ENCODE measurements around the gene MMP25. TPM values are rescaled to one million over a fixed set of nuclear protein-coding genes. Genes with fewer than 3 reads are reported as not detected.

The MMP25 gene
- total RNA-seq, 1 donor from 2014 or later: 0.16 TPM

- Mint-ChIP-seq H3K36me3 (no peaks in the 10 kb centered on the region), H3K4me1 (peaks cover 14% of the 10 kb centered on the region), H3K27ac (no peak overlapping the region), H3K9me3 (no peaks in the 10 kb centered on the region), H3K4me3 (no peak overlapping the region), H3K27me3 (ENCODE audit: low read depth) (peaks cover 13% of the 10 kb centered on the region)
- TF ChIP-seq CTCF (IDR thresholded peaks at IDR 0.05; ENCODE audit: unreplicated experiment): no peak
- no peak for DNase-seq (ENCODE audit: low spot score in 2 of 2, unreplicated experiment in 2 of 2)
Observed at GRCh38 chr16:3084491-3084890, 38.1 kb downstream of the MMP25 start.

- H3K27ac Mint-ChIP-seq: no peak overlapping the region
- H3K4me3 Mint-ChIP-seq: no peak overlapping the region
- TF ChIP-seq CTCF (IDR thresholded peaks at IDR 0.05; ENCODE audit: unreplicated experiment): no peak
- no peaks in the 10 kb centered on the region for H3K36me3 Mint-ChIP-seq
- peaks cover 14% of the 10 kb centered on the region for H3K4me1 Mint-ChIP-seq
- no peak for DNase-seq (ENCODE audit: low spot score in 2 of 2, unreplicated experiment in 2 of 2)
- H3K27me3 Mint-ChIP-seq (ENCODE audit: low read depth): peaks cover 9% of the 10 kb centered on the region
- H3K9me3 Mint-ChIP-seq: no peaks in the 10 kb centered on the region
Observed at GRCh38 chr16:3084969-3085670, 38.8 kb downstream of the MMP25 start.

- Mint-ChIP-seq H3K9me3 (no peaks in the 10 kb centered on the region), H3K27ac (no peak overlapping the region), H3K4me3 (no peak overlapping the region), H3K36me3 (no peaks in the 10 kb centered on the region), H3K4me1 (peaks cover 14% of the 10 kb centered on the region), H3K27me3 (ENCODE audit: low read depth) (peaks cover 3% of the 10 kb centered on the region)
- DNase-seq (ENCODE audit: low spot score in 2 of 2, unreplicated experiment in 2 of 2): no peak
- TF ChIP-seq CTCF (IDR thresholded peaks at IDR 0.05; ENCODE audit: unreplicated experiment): no peak
Observed at GRCh38 chr16:3085868-3086595, 39.7 kb downstream of the MMP25 start.

GRCh38 chr16:3086596-3087242, 40.4 kb downstream of the MMP25 start:
- Mint-ChIP-seq H3K27ac (no peak overlapping the region), H3K9me3 (no peaks in the 10 kb centered on the region), H3K36me3 (no peaks in the 10 kb centered on the region), H3K4me3 (no peak overlapping the region), H3K27me3 (ENCODE audit: low read depth) (no peaks in the 10 kb centered on the region), H3K4me1 (peaks cover 14% of the 10 kb centered on the region)
- TF ChIP-seq CTCF (IDR thresholded peaks at IDR 0.05; ENCODE audit: unreplicated experiment): no peak
- no peak for DNase-seq (ENCODE audit: low spot score in 2 of 2, unreplicated experiment in 2 of 2)

GRCh38 chr16:3087243-3088235, 41.2 kb downstream of the MMP25 start:
- Mint-ChIP-seq H3K27me3 (ENCODE audit: low read depth) (no peaks in the 10 kb centered on the region), H3K4me3 (peak overlapping the region; percentile 20), H3K27ac (no peak overlapping the region), H3K9me3 (no peaks in the 10 kb centered on the region), H3K36me3 (no peaks in the 10 kb centered on the region), H3K4me1 (peaks cover 14% of the 10 kb centered on the region)
- no peak for TF ChIP-seq CTCF (IDR thresholded peaks at IDR 0.05; ENCODE audit: unreplicated experiment)
- no peak for DNase-seq (ENCODE audit: low spot score in 2 of 2, unreplicated experiment in 2 of 2)
